K562 (cell line): ENCODE data around the gene SPON2. TPM values are rescaled to one million over a fixed set of nuclear protein-coding genes. Genes with fewer than 3 reads are reported as not detected.

ENCODE experiments used
- C11orf30 ChIP-seq: fragments of 450-650 bp; IDR thresholded peaks from 2 replicates; pipeline ENCODE4 v1.6.1; 2016; ENCODE audit warnings: low read depth, mild to moderate bottlenecking
- L3MBTL2 ChIP-seq: fragments of 450-650 bp; IDR thresholded peaks from 2 replicates; pipeline ENCODE4 v1.6.1; 2016; ENCODE audit warnings: mild to moderate bottlenecking, moderate library complexity
- PCBP1 ChIP-seq: fragments of 200-400 bp; formaldehyde crosslinking; IDR thresholded peaks from 2 replicates; pipeline ENCODE4 v1.6.1; 2018; ENCODE audit warnings: mild to moderate bottlenecking, low read depth, low read length; ENCODE audit not compliant: poor library complexity, severe bottlenecking
- ZNF445 ChIP-seq: fragments of 250-450 bp; sonication (Bioruptor Pico); IDR thresholded peaks from 2 replicates; pipeline ENCODE4 v1.4.0; 2020; ENCODE audit warnings: low read depth, mild to moderate bottlenecking, moderate library complexity
- polyA plus RNA-seq, 8 experiments: library from polyadenylated mRNA; depleted of rRNA in 4 of 8; stranded (reverse) in 5 of 8; unstranded in 3 of 8; fragments of >200 nt; fragmentation: Nextera tagmentation in 2 of 8; fragmentation: Illumina TruSeq in 1 of 8; extraction: Ambion mirVana in 2 of 8; extraction: Trizol in 1 of 8; gene quantifications; 2 replicates each; pipeline versions ENCODE4 v1.2.1 to v1.2.3, GENCODE V29; 2011 to 2014; ENCODE audit warnings: inconsistent platforms in 1 of 8, missing spikeins in 1 of 8
- total RNA-seq, 7 experiments: library from RNA; depleted of rRNA in 6 of 7; stranded (reverse); fragments of >200 nt in 6 of 7; fragmentation: Illumina TruSeq in 2 of 7; extraction: Trizol in 2 of 7; gene quantifications; 2 replicates each; pipeline versions ENCODE4 v1.2.1 to v1.2.3, GENCODE V29; 2011 to 2021; ENCODE audit warnings: low replicate concordance in 1 of 7
- TF ChIP-seq, protein P1 (sequence below), 2 experiments: fragments of 450-650 bp in 1 of 2; sonication (generic) in 1 of 2; formaldehyde crosslinking; conservative IDR thresholded peaks; 2 replicates each; pipeline versions ENCODE4 v1.4.0 to v1.8.1; 2020 to 2022; ENCODE audit warnings: mild to moderate bottlenecking in 1 of 2, missing genetic modification reagents in 1 of 2
- TF ChIP-seq, protein P2 (sequence below): fragments of 450-650 bp; IDR thresholded peaks from 2 replicates; pipeline ENCODE4 v1.6.1; 2016; ENCODE audit warnings: mild to moderate bottlenecking, moderate library complexity
- TF ChIP-seq, protein P3 (sequence below): fragments of 450-650 bp; IDR thresholded peaks from 2 replicates; pipeline ENCODE4 v1.7.0; 2016; ENCODE audit warnings: borderline replicate concordance
- TF ChIP-seq, protein P4 (sequence below): fragments of 250-450 bp; sonication (Bioruptor Pico); IDR thresholded peaks from 2 replicates; pipeline ENCODE4 v1.8.0; 2022; ENCODE audit warnings: inconsistent platforms, mild to moderate bottlenecking, moderate library complexity, borderline replicate concordance
- TF ChIP-seq, protein P5 (sequence below), 2 experiments: fragments of 450-650 bp in 1 of 2; sonication (generic) in 1 of 2; formaldehyde crosslinking in 1 of 2; IDR thresholded peaks in 1 of 2; conservative IDR thresholded peaks in 1 of 2; 2 replicates each; pipeline versions ENCODE4 v1.6.1 to v1.8.1; 2016 to 2023; ENCODE audit warnings: mild to moderate bottlenecking in 2 of 2, moderate library complexity in 2 of 2, inconsistent platforms in 1 of 2, missing genetic modification reagents in 1 of 2

SPON2 gene
- total and polyA plus RNA-seq, 9 of the 15 experiments (the other 6 are each of a cell fraction or from before 2014, with no cell fraction given), result 0.21 to 2.2 (median 0.83) TPM

DNA sequence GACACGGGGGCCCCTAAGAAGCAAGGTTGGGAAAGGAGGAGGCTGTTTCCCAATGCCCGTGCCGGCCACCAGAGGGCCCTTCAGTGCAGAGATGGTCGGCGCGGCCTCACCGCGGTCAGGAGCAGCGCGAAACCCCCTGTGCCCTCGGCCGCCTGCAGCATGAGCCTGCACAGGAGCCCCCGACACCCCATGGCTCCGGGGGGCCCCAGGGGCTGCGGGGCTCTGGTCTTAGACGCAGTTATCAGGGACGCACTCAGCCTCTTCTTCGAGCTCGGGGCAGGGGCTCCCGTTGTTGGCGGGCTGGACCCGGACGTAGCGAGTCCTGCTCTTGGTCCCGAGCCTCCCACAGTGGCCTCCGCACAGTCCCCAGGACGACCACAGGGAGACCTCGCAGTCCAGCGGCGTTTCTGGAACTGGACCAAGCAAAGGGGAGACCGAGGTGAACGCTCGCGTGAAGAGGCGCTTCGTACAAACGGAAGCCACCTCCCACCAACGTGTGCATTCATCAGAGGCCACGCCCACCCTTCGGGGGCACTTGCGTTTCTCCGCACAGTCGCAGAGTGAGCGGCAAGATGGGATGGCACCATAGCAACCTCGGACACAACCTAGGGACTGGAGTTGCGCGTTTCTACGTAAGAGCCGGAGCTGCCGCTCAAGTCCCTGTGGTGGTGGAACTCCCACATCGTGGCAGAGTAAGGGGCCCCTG, 5.0 kb downstream of the SPON2 start (continued):
- TF ChIP-seq, protein P1, sequence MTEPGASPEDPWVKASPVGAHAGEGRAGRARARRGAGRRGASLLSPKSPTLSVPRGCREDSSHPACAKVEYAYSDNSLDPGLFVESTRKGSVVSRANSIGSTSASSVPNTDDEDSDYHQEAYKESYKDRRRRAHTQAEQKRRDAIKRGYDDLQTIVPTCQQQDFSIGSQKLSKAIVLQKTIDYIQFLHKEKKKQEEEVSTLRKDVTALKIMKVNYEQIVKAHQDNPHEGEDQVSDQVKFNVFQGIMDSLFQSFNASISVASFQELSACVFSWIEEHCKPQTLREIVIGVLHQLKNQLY (CRISPR knock-in tag; conservative IDR thresholded peaks at IDR 0.05), result no peak
- TF ChIP-seq, protein P2, sequence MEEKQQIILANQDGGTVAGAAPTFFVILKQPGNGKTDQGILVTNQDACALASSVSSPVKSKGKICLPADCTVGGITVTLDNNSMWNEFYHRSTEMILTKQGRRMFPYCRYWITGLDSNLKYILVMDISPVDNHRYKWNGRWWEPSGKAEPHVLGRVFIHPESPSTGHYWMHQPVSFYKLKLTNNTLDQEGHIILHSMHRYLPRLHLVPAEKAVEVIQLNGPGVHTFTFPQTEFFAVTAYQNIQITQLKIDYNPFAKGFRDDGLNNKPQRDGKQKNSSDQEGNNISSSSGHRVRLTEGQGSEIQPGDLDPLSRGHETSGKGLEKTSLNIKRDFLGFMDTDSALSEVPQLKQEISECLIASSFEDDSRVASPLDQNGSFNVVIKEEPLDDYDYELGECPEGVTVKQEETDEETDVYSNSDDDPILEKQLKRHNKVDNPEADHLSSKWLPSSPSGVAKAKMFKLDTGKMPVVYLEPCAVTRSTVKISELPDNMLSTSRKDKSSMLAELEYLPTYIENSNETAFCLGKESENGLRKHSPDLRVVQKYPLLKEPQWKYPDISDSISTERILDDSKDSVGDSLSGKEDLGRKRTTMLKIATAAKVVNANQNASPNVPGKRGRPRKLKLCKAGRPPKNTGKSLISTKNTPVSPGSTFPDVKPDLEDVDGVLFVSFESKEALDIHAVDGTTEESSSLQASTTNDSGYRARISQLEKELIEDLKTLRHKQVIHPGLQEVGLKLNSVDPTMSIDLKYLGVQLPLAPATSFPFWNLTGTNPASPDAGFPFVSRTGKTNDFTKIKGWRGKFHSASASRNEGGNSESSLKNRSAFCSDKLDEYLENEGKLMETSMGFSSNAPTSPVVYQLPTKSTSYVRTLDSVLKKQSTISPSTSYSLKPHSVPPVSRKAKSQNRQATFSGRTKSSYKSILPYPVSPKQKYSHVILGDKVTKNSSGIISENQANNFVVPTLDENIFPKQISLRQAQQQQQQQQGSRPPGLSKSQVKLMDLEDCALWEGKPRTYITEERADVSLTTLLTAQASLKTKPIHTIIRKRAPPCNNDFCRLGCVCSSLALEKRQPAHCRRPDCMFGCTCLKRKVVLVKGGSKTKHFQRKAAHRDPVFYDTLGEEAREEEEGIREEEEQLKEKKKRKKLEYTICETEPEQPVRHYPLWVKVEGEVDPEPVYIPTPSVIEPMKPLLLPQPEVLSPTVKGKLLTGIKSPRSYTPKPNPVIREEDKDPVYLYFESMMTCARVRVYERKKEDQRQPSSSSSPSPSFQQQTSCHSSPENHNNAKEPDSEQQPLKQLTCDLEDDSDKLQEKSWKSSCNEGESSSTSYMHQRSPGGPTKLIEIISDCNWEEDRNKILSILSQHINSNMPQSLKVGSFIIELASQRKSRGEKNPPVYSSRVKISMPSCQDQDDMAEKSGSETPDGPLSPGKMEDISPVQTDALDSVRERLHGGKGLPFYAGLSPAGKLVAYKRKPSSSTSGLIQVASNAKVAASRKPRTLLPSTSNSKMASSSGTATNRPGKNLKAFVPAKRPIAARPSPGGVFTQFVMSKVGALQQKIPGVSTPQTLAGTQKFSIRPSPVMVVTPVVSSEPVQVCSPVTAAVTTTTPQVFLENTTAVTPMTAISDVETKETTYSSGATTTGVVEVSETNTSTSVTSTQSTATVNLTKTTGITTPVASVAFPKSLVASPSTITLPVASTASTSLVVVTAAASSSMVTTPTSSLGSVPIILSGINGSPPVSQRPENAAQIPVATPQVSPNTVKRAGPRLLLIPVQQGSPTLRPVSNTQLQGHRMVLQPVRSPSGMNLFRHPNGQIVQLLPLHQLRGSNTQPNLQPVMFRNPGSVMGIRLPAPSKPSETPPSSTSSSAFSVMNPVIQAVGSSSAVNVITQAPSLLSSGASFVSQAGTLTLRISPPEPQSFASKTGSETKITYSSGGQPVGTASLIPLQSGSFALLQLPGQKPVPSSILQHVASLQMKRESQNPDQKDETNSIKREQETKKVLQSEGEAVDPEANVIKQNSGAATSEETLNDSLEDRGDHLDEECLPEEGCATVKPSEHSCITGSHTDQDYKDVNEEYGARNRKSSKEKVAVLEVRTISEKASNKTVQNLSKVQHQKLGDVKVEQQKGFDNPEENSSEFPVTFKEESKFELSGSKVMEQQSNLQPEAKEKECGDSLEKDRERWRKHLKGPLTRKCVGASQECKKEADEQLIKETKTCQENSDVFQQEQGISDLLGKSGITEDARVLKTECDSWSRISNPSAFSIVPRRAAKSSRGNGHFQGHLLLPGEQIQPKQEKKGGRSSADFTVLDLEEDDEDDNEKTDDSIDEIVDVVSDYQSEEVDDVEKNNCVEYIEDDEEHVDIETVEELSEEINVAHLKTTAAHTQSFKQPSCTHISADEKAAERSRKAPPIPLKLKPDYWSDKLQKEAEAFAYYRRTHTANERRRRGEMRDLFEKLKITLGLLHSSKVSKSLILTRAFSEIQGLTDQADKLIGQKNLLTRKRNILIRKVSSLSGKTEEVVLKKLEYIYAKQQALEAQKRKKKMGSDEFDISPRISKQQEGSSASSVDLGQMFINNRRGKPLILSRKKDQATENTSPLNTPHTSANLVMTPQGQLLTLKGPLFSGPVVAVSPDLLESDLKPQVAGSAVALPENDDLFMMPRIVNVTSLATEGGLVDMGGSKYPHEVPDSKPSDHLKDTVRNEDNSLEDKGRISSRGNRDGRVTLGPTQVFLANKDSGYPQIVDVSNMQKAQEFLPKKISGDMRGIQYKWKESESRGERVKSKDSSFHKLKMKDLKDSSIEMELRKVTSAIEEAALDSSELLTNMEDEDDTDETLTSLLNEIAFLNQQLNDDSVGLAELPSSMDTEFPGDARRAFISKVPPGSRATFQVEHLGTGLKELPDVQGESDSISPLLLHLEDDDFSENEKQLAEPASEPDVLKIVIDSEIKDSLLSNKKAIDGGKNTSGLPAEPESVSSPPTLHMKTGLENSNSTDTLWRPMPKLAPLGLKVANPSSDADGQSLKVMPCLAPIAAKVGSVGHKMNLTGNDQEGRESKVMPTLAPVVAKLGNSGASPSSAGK, result peak; percentile 91
- TF ChIP-seq C11orf30 (no peak), ZNF445 (CRISPR knock-in tag) (no peak), L3MBTL2 (peak; percentile 94), PCBP1 (peak; percentile 74)
- TF ChIP-seq, protein P3, sequence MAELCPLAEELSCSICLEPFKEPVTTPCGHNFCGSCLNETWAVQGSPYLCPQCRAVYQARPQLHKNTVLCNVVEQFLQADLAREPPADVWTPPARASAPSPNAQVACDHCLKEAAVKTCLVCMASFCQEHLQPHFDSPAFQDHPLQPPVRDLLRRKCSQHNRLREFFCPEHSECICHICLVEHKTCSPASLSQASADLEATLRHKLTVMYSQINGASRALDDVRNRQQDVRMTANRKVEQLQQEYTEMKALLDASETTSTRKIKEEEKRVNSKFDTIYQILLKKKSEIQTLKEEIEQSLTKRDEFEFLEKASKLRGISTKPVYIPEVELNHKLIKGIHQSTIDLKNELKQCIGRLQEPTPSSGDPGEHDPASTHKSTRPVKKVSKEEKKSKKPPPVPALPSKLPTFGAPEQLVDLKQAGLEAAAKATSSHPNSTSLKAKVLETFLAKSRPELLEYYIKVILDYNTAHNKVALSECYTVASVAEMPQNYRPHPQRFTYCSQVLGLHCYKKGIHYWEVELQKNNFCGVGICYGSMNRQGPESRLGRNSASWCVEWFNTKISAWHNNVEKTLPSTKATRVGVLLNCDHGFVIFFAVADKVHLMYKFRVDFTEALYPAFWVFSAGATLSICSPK, result no peak
- TF ChIP-seq, protein P4, sequence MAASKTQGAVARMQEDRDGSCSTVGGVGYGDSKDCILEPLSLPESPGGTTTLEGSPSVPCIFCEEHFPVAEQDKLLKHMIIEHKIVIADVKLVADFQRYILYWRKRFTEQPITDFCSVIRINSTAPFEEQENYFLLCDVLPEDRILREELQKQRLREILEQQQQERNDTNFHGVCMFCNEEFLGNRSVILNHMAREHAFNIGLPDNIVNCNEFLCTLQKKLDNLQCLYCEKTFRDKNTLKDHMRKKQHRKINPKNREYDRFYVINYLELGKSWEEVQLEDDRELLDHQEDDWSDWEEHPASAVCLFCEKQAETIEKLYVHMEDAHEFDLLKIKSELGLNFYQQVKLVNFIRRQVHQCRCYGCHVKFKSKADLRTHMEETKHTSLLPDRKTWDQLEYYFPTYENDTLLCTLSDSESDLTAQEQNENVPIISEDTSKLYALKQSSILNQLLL, result no peak
- TF ChIP-seq, protein P5, sequence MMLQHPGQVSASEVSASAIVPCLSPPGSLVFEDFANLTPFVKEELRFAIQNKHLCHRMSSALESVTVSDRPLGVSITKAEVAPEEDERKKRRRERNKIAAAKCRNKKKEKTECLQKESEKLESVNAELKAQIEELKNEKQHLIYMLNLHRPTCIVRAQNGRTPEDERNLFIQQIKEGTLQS (IDR thresholded peaks at IDR 0.05), result no peak
- TF ChIP-seq, protein P5 (CRISPR knock-in tag; conservative IDR thresholded peaks at IDR 0.05), result no peak
